ENCODE data around the gene WDFY2.

- TF ChIP-seq GATA2 (IDR thresholded peaks at IDR 0.05; ENCODE audit: low read depth, low read length) (no peak), GATA3 (IDR thresholded peaks at IDR 0.05; ENCODE audit: low read depth, low read length) (no peak)
Measured at GRCh38 chr13:51630288-51630615, 46.0 kb downstream of the WDFY2 start.

All from SH-SY5Y (cell line).